Astrocyte (in vitro differentiated cells and primary cell): ENCODE data around the gene TMED6. TPM values are rescaled to one million over a fixed set of nuclear protein-coding genes. Genes with fewer than 3 reads are reported as not detected.

Source experiments
- DNase-seq: peaks from one replicate; pipeline ENCODE4 v3.0.0-alpha.2; 2010; ENCODE audit warnings: low read depth
- FAIRE-seq: peaks from 2 replicates; lab custom pipeline; 2011; peaks lifted over from hg19 to GRCh38; lab: Jason Lieb, UNC
- H2AFZ ChIP-seq: 2 replicates; pipeline ENCODE4 v1.6.0; 2012; ENCODE audit warnings: low read depth, low read length, inconsistent platforms
- H3K27ac ChIP-seq: 2 replicates; pipeline ENCODE4 v1.5.1; 2011; ENCODE audit warnings: low read depth, low read length, inconsistent platforms
- H3K27me3 ChIP-seq: 2 replicates; pipeline ENCODE4 v1.6.0; 2011; ENCODE audit warnings: low read length, inconsistent platforms; ENCODE audit not compliant: insufficient read depth
- H3K36me3 ChIP-seq: 2 replicates; pipeline ENCODE4 v1.5.1; 2011; ENCODE audit warnings: low read length, inconsistent platforms; ENCODE audit not compliant: insufficient read depth
- H3K4me1 ChIP-seq: 2 replicates; pipeline ENCODE4 v1.5.1; 2011; ENCODE audit warnings: low read length, inconsistent platforms; ENCODE audit not compliant: insufficient read depth
- H3K4me2 ChIP-seq: 2 replicates; pipeline ENCODE4 v1.6.0; 2012; ENCODE audit warnings: low read length, inconsistent platforms
- H3K4me3 ChIP-seq: 2 replicates; pipeline ENCODE4 v1.5.1; 2011; ENCODE audit warnings: low read depth, mild to moderate bottlenecking, low read length, inconsistent platforms; ENCODE audit not compliant: insufficient read depth
- H3K79me2 ChIP-seq: 2 replicates; pipeline ENCODE4 v1.6.0; 2012; ENCODE audit warnings: mild to moderate bottlenecking, low read length, inconsistent platforms; ENCODE audit not compliant: insufficient read depth
- H3K9ac ChIP-seq: 2 replicates; pipeline ENCODE4 v1.6.0; 2012; ENCODE audit warnings: mild to moderate bottlenecking, low read length, inconsistent platforms
- H3K9me3 ChIP-seq: 2 replicates; pipeline ENCODE4 v1.5.1; 2012; ENCODE audit warnings: low read depth, mild to moderate bottlenecking, low read length, inconsistent platforms; ENCODE audit not compliant: insufficient read depth
- H4K20me1 ChIP-seq: 2 replicates; pipeline ENCODE4 v1.6.0; 2012; ENCODE audit warnings: low read length, inconsistent platforms; ENCODE audit not compliant: insufficient read depth
- H3K27ac Mint-ChIP-seq: one replicate; pipeline ENCODE4 v1.8.0; 2021; ENCODE audit warnings: mild to moderate bottlenecking, mixed read lengths; ENCODE audit not compliant: unreplicated experiment
- H3K27me3 Mint-ChIP-seq: one replicate; pipeline ENCODE4 v1.8.0; 2021; ENCODE audit warnings: low read depth, mixed read lengths; ENCODE audit not compliant: unreplicated experiment
- H3K36me3 Mint-ChIP-seq: one replicate; pipeline ENCODE4 v1.8.0; 2021; ENCODE audit warnings: low read depth, mixed read lengths; ENCODE audit not compliant: unreplicated experiment
- H3K4me1 Mint-ChIP-seq: one replicate; pipeline ENCODE4 v1.8.0; 2021; ENCODE audit warnings: low read depth, mixed read lengths; ENCODE audit not compliant: unreplicated experiment
- H3K4me3 Mint-ChIP-seq: one replicate; pipeline ENCODE4 v1.8.0; 2021; ENCODE audit warnings: mild to moderate bottlenecking, moderate library complexity, mixed read lengths; ENCODE audit not compliant: unreplicated experiment
- H3K9me3 Mint-ChIP-seq: one replicate; pipeline ENCODE4 v1.8.0; 2021; ENCODE audit warnings: mild to moderate bottlenecking, mixed read lengths; ENCODE audit not compliant: unreplicated experiment
- CTCF ChIP-seq: IDR thresholded peaks from 2 replicates; pipeline ENCODE4 v1.5.1; 2011; ENCODE audit warnings: low read depth, mild to moderate bottlenecking, inconsistent platforms, low read length, moderate library complexity; ENCODE audit not compliant: insufficient read depth
- EZH2 ChIP-seq: IDR thresholded peaks from 2 replicates; pipeline ENCODE4 v1.6.1; 2012; ENCODE audit warnings: mild to moderate bottlenecking, low read length, inconsistent platforms; ENCODE audit not compliant: insufficient read depth
- total RNA-seq: library from RNA; stranded (reverse); gene quantifications from 2 replicates; pipeline ENCODE4 v1.2.1, GENCODE V29; 2021

Gene TMED6
- total RNA-seq, 1 donor from 2014 or later: 0.64 TPM

- peak; percentile 36 for DNase-seq
- Mint-ChIP-seq H3K4me3 (no peak overlapping the region), H3K36me3 (peaks cover 8% of the 10 kb centered on the region), H3K9me3 (no peaks in the 10 kb centered on the region), H3K27ac (no peak overlapping the region), H3K4me1 (peaks cover 5% of the 10 kb centered on the region), H3K27me3 (no peaks in the 10 kb centered on the region)
- Histone ChIP-seq H3K27ac (no peak overlapping the region), H3K4me3 (no peak overlapping the region), H3K9ac (no peak overlapping the region), H3K9me3 (no peaks in the 10 kb centered on the region), H3K36me3 (peaks cover 21% of the 10 kb centered on the region), H3K4me2 (peak overlapping the region; percentile 24), H2AFZ (no peak overlapping the region), H4K20me1 (peaks cover 4% of the 10 kb centered on the region), H3K27me3 (no peaks in the 10 kb centered on the region), H3K4me1 (no peaks in the 10 kb centered on the region), H3K79me2 (peaks cover 36% of the 10 kb centered on the region)
- TF ChIP-seq EZH2 (no peak), CTCF (no peak)
- FAIRE-seq: no peak
Observed at GRCh38 chr16:69378760-69379159, 27.2 kb upstream of the TMED6 start.

GRCh38 chr16:69378036-69378435 is 26.4 kb upstream of the TMED6 start:
- no peaks in the 10 kb centered on the region for H3K4me1 ChIP-seq
- no peaks in the 10 kb centered on the region for H3K9me3 Mint-ChIP-seq
- H3K9me3 ChIP-seq: no peaks in the 10 kb centered on the region
- peaks cover 7% of the 10 kb centered on the region for H4K20me1 ChIP-seq
- TF ChIP-seq CTCF: no peak
- TF ChIP-seq EZH2: no peak
- no peak for DNase-seq
- H3K36me3 Mint-ChIP-seq: peaks cover 10% of the 10 kb centered on the region
- no peak overlapping the region for H3K9ac ChIP-seq
- no peaks in the 10 kb centered on the region for H3K27me3 ChIP-seq
- no peak overlapping the region for H2AFZ ChIP-seq
- peaks cover 34% of the 10 kb centered on the region for H3K79me2 ChIP-seq
- H3K4me1 Mint-ChIP-seq: peaks cover under 1% of the 10 kb centered on the region
- H3K27ac ChIP-seq: no peak overlapping the region
- H3K27ac Mint-ChIP-seq: no peak overlapping the region
- H3K36me3 ChIP-seq: peaks cover 19% of the 10 kb centered on the region
- H3K4me3 ChIP-seq: no peak overlapping the region
- H3K4me3 Mint-ChIP-seq: no peak overlapping the region
- FAIRE-seq: no peak
- no peaks in the 10 kb centered on the region for H3K27me3 Mint-ChIP-seq
- H3K4me2 ChIP-seq: no peak overlapping the region

GRCh38 chr16:69376393-69377059 is 24.9 kb upstream of the TMED6 start:
- peaks cover 12% of the 10 kb centered on the region for H3K36me3 Mint-ChIP-seq
- TF ChIP-seq CTCF: no peak
- Histone ChIP-seq H3K4me2 (no peak overlapping the region), H3K4me3 (no peak overlapping the region), H3K9me3 (no peaks in the 10 kb centered on the region), H3K79me2 (peaks cover 18% of the 10 kb centered on the region), H3K27me3 (no peaks in the 10 kb centered on the region), H3K9ac (no peak overlapping the region), H3K4me1 (no peaks in the 10 kb centered on the region), H2AFZ (no peak overlapping the region), H4K20me1 (peaks cover 7% of the 10 kb centered on the region), H3K36me3 (peaks cover 8% of the 10 kb centered on the region), H3K27ac (no peak overlapping the region)
- H3K27ac Mint-ChIP-seq: no peak overlapping the region
- FAIRE-seq (no peak), DNase-seq (no peak)
- H3K9me3 Mint-ChIP-seq: no peaks in the 10 kb centered on the region
- peaks cover 2% of the 10 kb centered on the region for H3K4me1 Mint-ChIP-seq
- no peaks in the 10 kb centered on the region for H3K27me3 Mint-ChIP-seq
- no peak overlapping the region for H3K4me3 Mint-ChIP-seq
